ENCODE data around the gene CAMTA1. TPM values are rescaled to one million over a fixed set of nuclear protein-coding genes. Genes with fewer than 3 reads are reported as not detected.

CAMTA1 gene
- total RNA-seq, 1 experiment from 2014 or later: 82.2 TPM

DNA sequence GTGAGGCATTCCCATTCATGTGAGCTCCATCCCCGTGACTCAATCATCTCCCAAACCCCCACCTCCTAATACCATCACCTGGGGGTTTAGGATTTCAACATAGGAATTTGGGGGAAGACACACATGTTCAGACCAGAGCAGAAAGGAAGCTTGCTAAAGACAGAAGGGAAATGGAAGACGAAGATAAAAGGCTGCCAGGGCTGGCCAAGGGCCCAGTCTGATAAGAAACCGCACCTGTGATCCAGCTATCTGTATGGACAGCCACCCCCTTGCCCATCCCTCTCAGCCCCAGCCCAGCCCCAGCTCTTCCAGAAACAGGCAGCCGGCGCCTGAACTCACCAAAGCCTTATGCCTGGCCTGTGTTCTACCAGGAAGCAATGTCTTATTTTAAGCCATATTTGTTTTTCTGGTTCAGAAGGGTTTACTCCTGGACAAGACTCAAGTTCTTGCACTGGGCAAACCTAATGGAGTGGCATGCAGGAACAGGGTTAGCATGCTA, 787.4 kb downstream of the CAMTA1 start:
- no TSS peak for BruUV-seq (replicated peaks)
- Histone ChIP-seq H3K27me3 (ENCODE audit: control insufficient read depth, insufficient read depth, low read length) (no peaks in the 10 kb centered on the region), H3K9me3 (ENCODE audit: control insufficient read depth, insufficient read depth, low read depth, low read length) (no peaks in the 10 kb centered on the region), H3K27ac (ENCODE audit: low read length) (no peak overlapping the region), H3K36me3 (ENCODE audit: control insufficient read depth, insufficient read depth, low read length) (no peaks in the 10 kb centered on the region), H3K4me3 (ENCODE audit: low read depth in 2 of 2, low read length in 2 of 2) (no peak overlapping the region), H3K4me1 (ENCODE audit: control insufficient read depth, insufficient read depth, low read length) (no peaks in the 10 kb centered on the region)
- ChIA-PET CTCF (no interaction called here), POLR2A (interaction anchor here (0.6 kb wide), 1 partner anchor 1184 kb away, joined by 7 read pairs; no protein-coding TSS in a partner anchor)
- intact Hi-C loops (cut with micrococcal nuclease; ENCODE audit: unreplicated experiment) (no loop called here), in situ Hi-C loops (cut with HindIII; ENCODE audit: low pct_unique_long_range_greater_than_20kb, low sequenced_read_pairs) (no loop called here)
- DNase-seq (ENCODE audit: low read depth, low spot score) (no peak), ATAC-seq (no peak)
- no peak for TF ChIP-seq TCF7L2 (IDR thresholded peaks at IDR 0.05; ENCODE audit: low read depth, low read length)

- no peak for TF ChIP-seq SIN3A (IDR thresholded peaks at IDR 0.05; ENCODE audit: borderline replicate concordance, insufficient read depth, low read depth, low read length)
- TF ChIP-seq, protein P1, sequence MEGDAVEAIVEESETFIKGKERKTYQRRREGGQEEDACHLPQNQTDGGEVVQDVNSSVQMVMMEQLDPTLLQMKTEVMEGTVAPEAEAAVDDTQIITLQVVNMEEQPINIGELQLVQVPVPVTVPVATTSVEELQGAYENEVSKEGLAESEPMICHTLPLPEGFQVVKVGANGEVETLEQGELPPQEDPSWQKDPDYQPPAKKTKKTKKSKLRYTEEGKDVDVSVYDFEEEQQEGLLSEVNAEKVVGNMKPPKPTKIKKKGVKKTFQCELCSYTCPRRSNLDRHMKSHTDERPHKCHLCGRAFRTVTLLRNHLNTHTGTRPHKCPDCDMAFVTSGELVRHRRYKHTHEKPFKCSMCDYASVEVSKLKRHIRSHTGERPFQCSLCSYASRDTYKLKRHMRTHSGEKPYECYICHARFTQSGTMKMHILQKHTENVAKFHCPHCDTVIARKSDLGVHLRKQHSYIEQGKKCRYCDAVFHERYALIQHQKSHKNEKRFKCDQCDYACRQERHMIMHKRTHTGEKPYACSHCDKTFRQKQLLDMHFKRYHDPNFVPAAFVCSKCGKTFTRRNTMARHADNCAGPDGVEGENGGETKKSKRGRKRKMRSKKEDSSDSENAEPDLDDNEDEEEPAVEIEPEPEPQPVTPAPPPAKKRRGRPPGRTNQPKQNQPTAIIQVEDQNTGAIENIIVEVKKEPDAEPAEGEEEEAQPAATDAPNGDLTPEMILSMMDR (IDR thresholded peaks at IDR 0.05): no peak
- TF ChIP-seq POLR2AphosphoS5 (IDR thresholded peaks at IDR 0.05; ENCODE audit: low read depth, low read length): no peak
- TF ChIP-seq REST (IDR thresholded peaks at IDR 0.05; ENCODE audit: insufficient read depth in 1 of 2, low read depth in 2 of 2, low read length in 1 of 2): no peak
- no peak for TF ChIP-seq TCF7L2 (IDR thresholded peaks at IDR 0.05; ENCODE audit: low read depth, low read length)
- Histone ChIP-seq H3K36me3 (ENCODE audit: control insufficient read depth, insufficient read depth, low read length) (no peaks in the 10 kb centered on the region), H3K9me3 (ENCODE audit: control insufficient read depth, insufficient read depth, low read depth, low read length) (no peaks in the 10 kb centered on the region), H3K4me3 (ENCODE audit: low read depth in 2 of 2, low read length in 2 of 2) (no peak overlapping the region), H3K27me3 (ENCODE audit: control insufficient read depth, insufficient read depth, low read length) (no peaks in the 10 kb centered on the region), H3K4me1 (ENCODE audit: control insufficient read depth, insufficient read depth, low read length) (no peaks in the 10 kb centered on the region), H3K27ac (ENCODE audit: low read length) (no peak overlapping the region)
- intact Hi-C loops (cut with micrococcal nuclease; ENCODE audit: unreplicated experiment) (no loop called here), in situ Hi-C loops (cut with HindIII; ENCODE audit: low pct_unique_long_range_greater_than_20kb, low sequenced_read_pairs) (no loop called here)
- POLR2A ChIA-PET: no interaction called here
- CTCF ChIA-PET: no interaction called here
- ATAC-seq (no peak), DNase-seq (ENCODE audit: low read depth, low spot score) (no peak)
- no TSS peak for BruUV-seq (replicated peaks)
Measured at GRCh38 chr1:7573481-7573880, 788.2 kb downstream of the CAMTA1 start.

- H3K4me3 ChIP-seq (ENCODE audit: low read depth in 2 of 2, low read length in 2 of 2): no peak overlapping the region; a peak in 1 of 4 replicates
- no peak overlapping the region for H3K27ac ChIP-seq (ENCODE audit: low read length)
- H3K36me3 ChIP-seq (ENCODE audit: control insufficient read depth, insufficient read depth, low read length): no peaks in the 10 kb centered on the region
- in situ Hi-C loops (cut with HindIII; ENCODE audit: low pct_unique_long_range_greater_than_20kb, low sequenced_read_pairs) (no loop called here), intact Hi-C loops (cut with micrococcal nuclease; ENCODE audit: unreplicated experiment) (no loop called here)
- ChIA-PET POLR2A (no interaction called here), CTCF (no interaction called here)
- ATAC-seq: peak; percentile 59
- H3K9me3 ChIP-seq (ENCODE audit: control insufficient read depth, insufficient read depth, low read depth, low read length): no peaks in the 10 kb centered on the region
- H3K27me3 ChIP-seq (ENCODE audit: control insufficient read depth, insufficient read depth, low read length): no peaks in the 10 kb centered on the region
- DNase-seq (ENCODE audit: low read depth, low spot score): no peak
- no TSS peak for BruUV-seq (replicated peaks)
- TF ChIP-seq SIN3A (IDR thresholded peaks at IDR 0.05; ENCODE audit: borderline replicate concordance, insufficient read depth, low read depth, low read length): no peak
- no peak for TF ChIP-seq TCF7L2 (IDR thresholded peaks at IDR 0.05; ENCODE audit: low read depth, low read length)
- TF ChIP-seq, protein P1 (IDR thresholded peaks at IDR 0.05): no peak
- TF ChIP-seq POLR2AphosphoS5 (IDR thresholded peaks at IDR 0.05; ENCODE audit: low read depth, low read length): no peak
- no peak for TF ChIP-seq REST (IDR thresholded peaks at IDR 0.05; ENCODE audit: insufficient read depth in 1 of 2, low read depth in 2 of 2, low read length in 1 of 2)
- no peaks in the 10 kb centered on the region for H3K4me1 ChIP-seq (ENCODE audit: control insufficient read depth, insufficient read depth, low read length)
Measured at GRCh38 chr1:7574121-7575040, 789.1 kb downstream of the CAMTA1 start.
